ENCODE results near the gene TARS3. TPM values are rescaled to one million over a fixed set of nuclear protein-coding genes. Genes with fewer than 3 reads are reported as not detected.
"Not testable (repeated sequence)": the region's sequence is repeated elsewhere in the genome, so short reads cannot be mapped to it uniquely, and the experiment has no call there.

Gene TARS3
- total RNA-seq (ENCODE audit: low replicate concordance): 11.0 and 17.1 TPM in 2 replicates
- long read RNA-seq, partial matches to known transcripts: 3 of 5 reads
- long read RNA-seq, other reads (novel, unspliced or antisense): 2 of 5 reads

- no peaks in the 10 kb centered on the region for H3K27me3 Mint-ChIP-seq
- peak; percentile 40 for TF ChIP-seq CTCF (conservative IDR thresholded peaks at IDR 0.05)
- H3K4me3 Mint-ChIP-seq: peak within 1 kb of the TSS; percentile 90
- H3K27ac Mint-ChIP-seq: peak within 1 kb of the TSS; percentile 82
- peaks cover 10% of the 10 kb centered on the region for H3K4me1 Mint-ChIP-seq (ENCODE audit: unreplicated experiment)
- peak; percentile 90 for DNase-seq (ENCODE audit: extremely low spot score, unreplicated experiment)
- H3K9me3 Mint-ChIP-seq: no peaks in the 10 kb centered on the region
- H3K36me3 Mint-ChIP-seq: peaks cover 20% of the 10 kb centered on the region
Measured at GRCh38 chr15:101723874-101724674, at the start of gene TARS3. Gene TARS3 (minus strand): TSS chr15:101724473. CDS start chr15:101724387, 86 bp downstream.

- no peak for DNase-seq (ENCODE audit: extremely low spot score, unreplicated experiment)
- H3K9me3 Mint-ChIP-seq: no peaks in the 10 kb centered on the region
- H3K4me1 Mint-ChIP-seq (ENCODE audit: unreplicated experiment): no peaks in the 10 kb centered on the region
- H3K4me3 Mint-ChIP-seq: no peak overlapping the region
- no peak overlapping the region for H3K27ac Mint-ChIP-seq
- TF ChIP-seq CTCF (conservative IDR thresholded peaks at IDR 0.05): no peak
- peaks cover 26% of the 10 kb centered on the region for H3K27me3 Mint-ChIP-seq
- H3K36me3 Mint-ChIP-seq: no peaks in the 10 kb centered on the region
Measured at GRCh38 chr15:101773496-101774100, 49.3 kb upstream of the TARS3 start.

- Mint-ChIP-seq H3K4me1 (ENCODE audit: unreplicated experiment) (no peaks in the 10 kb centered on the region), H3K36me3 (no peaks in the 10 kb centered on the region)
- no peak for TF ChIP-seq CTCF (conservative IDR thresholded peaks at IDR 0.05)
Measured at GRCh38 chr15:101772921-101773320, 48.6 kb upstream of the TARS3 start.

GRCh38 chr15:101767083-101767640, 42.9 kb upstream of the TARS3 start:
- not testable (repeated sequence) for DNase-seq (ENCODE audit: extremely low spot score, unreplicated experiment); H3K27ac Mint-ChIP-seq; H3K9me3 Mint-ChIP-seq

More at GRCh38 chr15:101772921-101773320, 48.6 kb upstream of the TARS3 start:
- H3K4me3 Mint-ChIP-seq: no peak overlapping the region
- H3K27me3 Mint-ChIP-seq: peaks cover 23% of the 10 kb centered on the region
- no peaks in the 10 kb centered on the region for H3K9me3 Mint-ChIP-seq
- no peak for DNase-seq (ENCODE audit: extremely low spot score, unreplicated experiment)
- H3K27ac Mint-ChIP-seq: no peak overlapping the region

More at GRCh38 chr15:101767083-101767640, 42.9 kb upstream of the TARS3 start:
- not testable (repeated sequence) for H3K36me3 Mint-ChIP-seq; H3K4me1 Mint-ChIP-seq (ENCODE audit: unreplicated experiment); H3K27me3 Mint-ChIP-seq; H3K4me3 Mint-ChIP-seq
- peak; percentile 45 for TF ChIP-seq CTCF (conservative IDR thresholded peaks at IDR 0.05)

All from type B pancreatic cell (in vitro differentiated cells).